K562 (cell line): ENCODE results near the gene FAM227A. TPM values are rescaled to one million over a fixed set of nuclear protein-coding genes. Genes with fewer than 3 reads are reported as not detected.

Experiments used
- ATAC-seq: fragments of 200-7000 bp; cut with Tn5 transposase; 3 replicates; pipeline ENCODE4 v1.9.1; 2020; ENCODE audit warnings: moderate library complexity
- BruUV-seq: library from RNA; stranded (reverse); fragments of 400-500 nt; replicated peaks from 2 replicates; lab custom pipeline; 2021; lab: Mats Ljungman, UMichigan
- CTCF ChIA-PET: fragments of 300-600 bp; formaldehyde crosslinking; extraction: SDS; loops from one replicate; lab custom pipeline; 2021; ENCODE audit warnings: low intra/inter-chr PET ratio; lab: Yijun Ruan, JAX
- POLR2A ChIA-PET: fragments of 300-600, 350-650 bp; sonication (Branson Sonifier 250); formaldehyde crosslinking; extraction: SDS; loops from one replicate; lab custom pipeline; 2021; ENCODE audit warnings: antibody characterized with exemption, inconsistent platforms; lab: Yijun Ruan, JAX
- DNase-seq, 4 experiments: peaks; one replicate each; pipeline versions ENCODE4 v3.0.0 to v3.0.0-alpha.2; 2011 to 2018; ENCODE audit warnings: low spot score in 3 of 4, mixed read lengths in 3 of 4; ENCODE audit errors: extremely low read depth in 1 of 4
- FAIRE-seq: peaks from 2 replicates; lab custom pipeline; 2011; peaks lifted over from hg19 to GRCh38; lab: Jason Lieb, UNC
- H2AFZ ChIP-seq: 2 replicates; pipeline ENCODE4 v1.6.0; 2011; ENCODE audit warnings: low read depth, low read length, control low read depth, inconsistent platforms
- H3K27ac ChIP-seq: fragments of 200-600 bp; 3 replicates; pipeline ENCODE4 v1.8.0; 2011; ENCODE audit warnings: low read depth, mild to moderate bottlenecking, control low read depth, inconsistent platforms, low read length, moderate library complexity, mixed read lengths; ENCODE audit errors: extremely low read depth
- H3K27me3 ChIP-seq, 2 experiments: fragments of 300-600 bp in 1 of 2; 2 replicates in 1 of 2; 3 replicates in 1 of 2; pipeline versions ENCODE4 v1.6.0 to v1.8.0; 2011; ENCODE audit warnings: inconsistent platforms in 2 of 2, low read length in 2 of 2, mild to moderate bottlenecking in 1 of 2, mixed read lengths in 1 of 2, moderate library complexity in 1 of 2; ENCODE audit not compliant: control insufficient read depth in 2 of 2, insufficient read depth in 2 of 2
- H3K36me3 ChIP-seq: fragments of 300-600 bp; 3 replicates; pipeline ENCODE4 v1.8.0; 2011; ENCODE audit warnings: mild to moderate bottlenecking, low read length, inconsistent platforms; ENCODE audit not compliant: control insufficient read depth, insufficient read depth
- H3K4me1 ChIP-seq, 2 experiments: fragments of 200-600 bp in 1 of 2; replicated peaks in 1 of 2; 2 replicates in 1 of 2; 3 replicates in 1 of 2; pipeline versions ENCODE4 v1.5.1 to v1.8.0; 2011; ENCODE audit warnings: inconsistent platforms in 2 of 2, low read length in 2 of 2, mild to moderate bottlenecking in 1 of 2, mixed read lengths in 1 of 2, moderate library complexity in 1 of 2; ENCODE audit not compliant: control insufficient read depth in 2 of 2, insufficient read depth in 2 of 2
- H3K4me2 ChIP-seq: 2 replicates; pipeline ENCODE4 v1.6.1; 2011; ENCODE audit warnings: low read length, control low read depth, inconsistent platforms, mixed read lengths; ENCODE audit not compliant: insufficient read depth
- H3K4me3 ChIP-seq: fragments of 200-600 bp; sonication (generic), shearing (Covaris generic); 2 replicates; pipeline ENCODE4 v1.5.1; 2016; ENCODE audit warnings: control low read depth, inconsistent platforms
- H3K79me2 ChIP-seq: fragments of 200-600 bp; 3 replicates; pipeline ENCODE4 v1.8.0; 2011; ENCODE audit warnings: low read length, inconsistent platforms; ENCODE audit not compliant: control insufficient read depth, insufficient read depth
- H3K9ac ChIP-seq, 2 experiments: 2 replicates each; pipeline versions ENCODE4 v1.6.0 to v1.6.1; 2011; ENCODE audit warnings: low read depth in 2 of 2, low read length in 2 of 2, control low read depth in 1 of 2, inconsistent platforms in 1 of 2, mild to moderate bottlenecking in 1 of 2, mixed read lengths in 1 of 2; ENCODE audit not compliant: insufficient read depth in 1 of 2
- H3K9me1 ChIP-seq: one replicate; pipeline ENCODE4 v1.6.0; 2011; ENCODE audit warnings: inconsistent platforms, mild to moderate bottlenecking, low read length, moderate library complexity; ENCODE audit not compliant: control insufficient read depth, insufficient read depth
- H3K9me3 ChIP-seq: replicated peaks from 2 replicates; pipeline ENCODE4 v1.5.1; 2011; ENCODE audit warnings: low read depth, low read length, inconsistent platforms; ENCODE audit not compliant: control insufficient read depth, insufficient read depth
- H4K20me1 ChIP-seq: replicated peaks from 2 replicates; pipeline ENCODE4 v1.6.1; 2011; ENCODE audit warnings: low read length, inconsistent platforms, mixed read lengths; ENCODE audit not compliant: control insufficient read depth, insufficient read depth
- CBFA2T2 ChIP-seq: fragments of 450-650 bp; conservative IDR thresholded peaks from 2 replicates; pipeline ENCODE4 v1.6.1; 2017; ENCODE audit warnings: mild to moderate bottlenecking
- CBFA2T3 ChIP-seq: fragments of 450-650 bp; IDR thresholded peaks from 2 replicates; pipeline ENCODE4 v1.6.1; 2017
- PCBP1 ChIP-seq: fragments of 200-400 bp; formaldehyde crosslinking; IDR thresholded peaks from 2 replicates; pipeline ENCODE4 v1.6.1; 2018; ENCODE audit warnings: mild to moderate bottlenecking, low read depth, low read length; ENCODE audit not compliant: poor library complexity, severe bottlenecking
- POLR2A ChIP-seq: fragments of 450-650 bp; conservative IDR thresholded peaks from 2 replicates; pipeline ENCODE4 v1.6.1; 2016
- RAD21 ChIP-seq, 2 experiments: fragments of 250-450 bp in 1 of 2; fragments of 450-650 bp in 1 of 2; sonication (Bioruptor Pico) in 1 of 2; formaldehyde crosslinking in 1 of 2; IDR thresholded peaks in 1 of 2; conservative IDR thresholded peaks in 1 of 2; 2 replicates each; pipeline versions ENCODE4 v1.4.0 to v1.8.0; 2020 to 2022; ENCODE audit warnings: mild to moderate bottlenecking in 2 of 2, moderate library complexity in 1 of 2
- TCF3 ChIP-seq: sonication (generic); formaldehyde crosslinking; IDR thresholded peaks from 2 replicates; pipeline ENCODE4 v1.4.0; 2020; ENCODE audit warnings: mild to moderate bottlenecking, missing genetic modification reagents
- ZNF165 ChIP-seq: fragments of 250-450 bp; sonication (Bioruptor Pico); IDR thresholded peaks from 2 replicates; pipeline ENCODE4 v1.4.0; 2020; ENCODE audit warnings: borderline replicate concordance
- WGBS: fragments of 100-300 bp; shearing (Covaris generic); methylation state at CpG from one replicate; pipeline ENCODE4 v1.1.6; 2016; ENCODE audit warnings: low coverage, mixed read lengths; ENCODE audit not compliant: insufficient coverage; ENCODE audit errors: missing lambda C conversion rate; 5-methylcytosine and 5-hydroxymethylcytosine counted together
- in situ Hi-C: fragments of 300-500 bp; cut with MboI; formaldehyde crosslinking; loops from 4 replicates; pipeline ENCODE4 v1.15.0; 2018; ENCODE audit warnings: inconsistent platforms, mixed read lengths
- intact Hi-C: fragments of 100-400 bp; cut with micrococcal nuclease; formaldehyde crosslinking; loops from 2 replicates; pipeline ENCODE4 v1.14.2; 2022
- polyA plus RNA-seq, 8 experiments: library from polyadenylated mRNA; depleted of rRNA in 4 of 8; stranded (reverse) in 5 of 8; unstranded in 3 of 8; fragments of >200 nt; fragmentation: Nextera tagmentation in 2 of 8; fragmentation: Illumina TruSeq in 1 of 8; extraction: Ambion mirVana in 2 of 8; extraction: Trizol in 1 of 8; gene quantifications; 2 replicates each; pipeline versions ENCODE4 v1.2.1 to v1.2.3, GENCODE V29; 2011 to 2014; ENCODE audit warnings: inconsistent platforms in 1 of 8, missing spikeins in 1 of 8
- total RNA-seq, 7 experiments: library from RNA; depleted of rRNA in 6 of 7; stranded (reverse); fragments of >200 nt in 6 of 7; fragmentation: Illumina TruSeq in 2 of 7; extraction: Trizol in 2 of 7; gene quantifications; 2 replicates each; pipeline versions ENCODE4 v1.2.1 to v1.2.3, GENCODE V29; 2011 to 2021; ENCODE audit warnings: low replicate concordance in 1 of 7
- TF ChIP-seq, protein P1 (sequence below): fragments of 250-450 bp; sonication (Bioruptor Pico); IDR thresholded peaks from 2 replicates; pipeline ENCODE4 v1.4.0; 2020; ENCODE audit warnings: mild to moderate bottlenecking, moderate library complexity, borderline replicate concordance
- TF ChIP-seq, protein P2 (sequence below): IDR thresholded peaks from 2 replicates; pipeline ENCODE4 v1.6.1; 2011; ENCODE audit warnings: borderline replicate concordance, low read depth, mild to moderate bottlenecking, moderate library complexity, low read length; ENCODE audit not compliant: insufficient read depth, poor library complexity, severe bottlenecking
- TF ChIP-seq, protein P3 (sequence below): IDR thresholded peaks from 2 replicates; pipeline ENCODE4 v1.6.1; 2012; ENCODE audit warnings: low read depth, low read length, improper control_type of control experiment, borderline replicate concordance

The FAM227A gene
- total and polyA plus RNA-seq, 9 of the 15 experiments (the other 6 are each of a cell fraction or from before 2014, with no cell fraction given) = 0.10 to 2.2 (median 0.83) TPM

DNA sequence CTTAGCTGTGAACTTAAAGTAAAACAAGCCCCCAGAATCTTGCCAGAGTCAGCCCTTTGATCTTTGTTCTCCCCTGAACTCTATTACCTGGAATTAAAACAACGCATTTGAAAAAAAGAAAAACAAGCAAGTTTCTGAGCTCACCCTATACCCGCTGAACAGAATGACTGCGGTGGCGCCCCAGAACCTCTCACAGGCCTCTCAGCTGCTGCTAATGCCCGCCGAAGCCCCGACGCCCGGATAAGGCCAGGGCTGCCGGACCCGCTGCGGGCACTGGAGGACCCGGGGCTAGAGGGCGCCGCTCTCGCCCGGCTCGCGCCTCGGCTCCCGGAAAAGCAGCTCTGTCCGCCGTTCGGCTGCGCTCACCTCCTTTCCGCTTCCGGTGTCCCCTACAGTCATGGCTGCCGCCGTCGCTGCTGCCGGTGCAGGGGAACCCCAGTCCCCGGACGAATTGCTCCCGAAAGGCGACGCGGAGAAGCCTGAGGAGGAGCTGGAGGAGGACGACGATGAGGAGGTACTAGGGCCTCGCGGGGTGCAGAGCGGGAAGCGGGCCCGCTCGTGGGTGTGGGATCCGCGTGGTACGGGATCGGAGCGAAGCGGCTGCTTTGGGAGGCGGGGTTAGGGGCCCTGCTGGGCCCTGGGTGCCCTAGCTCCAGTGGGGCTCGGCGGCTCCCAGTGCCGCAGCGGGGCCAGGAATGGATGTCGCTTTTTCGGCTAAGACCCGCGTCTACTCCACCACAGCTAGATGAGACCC is 25.6 kb upstream of the FAM227A start, which contains the start of gene TOMM22 (continued):
- TF ChIP-seq, protein P1, sequence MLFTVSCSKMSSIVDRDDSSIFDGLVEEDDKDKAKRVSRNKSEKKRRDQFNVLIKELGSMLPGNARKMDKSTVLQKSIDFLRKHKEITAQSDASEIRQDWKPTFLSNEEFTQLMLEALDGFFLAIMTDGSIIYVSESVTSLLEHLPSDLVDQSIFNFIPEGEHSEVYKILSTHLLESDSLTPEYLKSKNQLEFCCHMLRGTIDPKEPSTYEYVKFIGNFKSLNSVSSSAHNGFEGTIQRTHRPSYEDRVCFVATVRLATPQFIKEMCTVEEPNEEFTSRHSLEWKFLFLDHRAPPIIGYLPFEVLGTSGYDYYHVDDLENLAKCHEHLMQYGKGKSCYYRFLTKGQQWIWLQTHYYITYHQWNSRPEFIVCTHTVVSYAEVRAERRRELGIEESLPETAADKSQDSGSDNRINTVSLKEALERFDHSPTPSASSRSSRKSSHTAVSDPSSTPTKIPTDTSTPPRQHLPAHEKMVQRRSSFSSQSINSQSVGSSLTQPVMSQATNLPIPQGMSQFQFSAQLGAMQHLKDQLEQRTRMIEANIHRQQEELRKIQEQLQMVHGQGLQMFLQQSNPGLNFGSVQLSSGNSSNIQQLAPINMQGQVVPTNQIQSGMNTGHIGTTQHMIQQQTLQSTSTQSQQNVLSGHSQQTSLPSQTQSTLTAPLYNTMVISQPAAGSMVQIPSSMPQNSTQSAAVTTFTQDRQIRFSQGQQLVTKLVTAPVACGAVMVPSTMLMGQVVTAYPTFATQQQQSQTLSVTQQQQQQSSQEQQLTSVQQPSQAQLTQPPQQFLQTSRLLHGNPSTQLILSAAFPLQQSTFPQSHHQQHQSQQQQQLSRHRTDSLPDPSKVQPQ (CRISPR knock-in tag) = no peak
- TF ChIP-seq PCBP1 (peak; percentile 70), POLR2A (peak; percentile 93)

DNA sequence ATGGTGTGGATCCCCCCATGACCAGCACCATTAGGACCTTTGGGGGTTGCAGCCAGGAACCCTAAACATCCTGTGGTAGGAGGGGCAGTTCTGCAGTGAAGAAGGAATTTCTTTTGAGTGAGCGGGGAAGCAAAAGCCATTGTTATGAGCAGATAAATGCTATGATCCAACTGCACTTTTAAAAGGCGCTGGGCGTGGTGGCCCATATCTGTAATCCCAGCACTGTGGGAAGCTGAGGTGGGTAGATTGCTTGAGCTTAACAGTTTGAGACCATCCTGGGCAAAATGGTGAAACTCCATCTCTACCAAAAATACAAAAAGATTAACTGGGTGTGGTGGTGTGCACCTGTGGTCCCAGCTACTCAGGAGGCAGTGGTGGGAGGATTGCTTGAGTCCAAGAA is 19.6 kb upstream of the FAM227A start:
- Histone ChIP-seq H2AFZ (no peak overlapping the region), H3K9me1 (no peaks in the 10 kb centered on the region), H4K20me1 (no peaks in the 10 kb centered on the region), H3K4me3 (no peak overlapping the region), H3K36me3 (peaks cover 9% of the 10 kb centered on the region; the same call in 2 of the 3 replicates), H3K4me1 (peaks cover 0 to 6% of the 10 kb centered on the region in 2 experiments; a peak in 3 of 5 replicates), H3K27ac (no peak overlapping the region), H3K9ac (no peak overlapping the region), H3K9me3 (no peaks in the 10 kb centered on the region), H3K27me3 (no peaks in the 10 kb centered on the region)
- ChIA-PET POLR2A (interaction anchor here (1.1 to 1.7 kb wide), 3 partner anchors 8 to 85 kb away, joined by 3 to 6 read pairs (median 5); no protein-coding TSS in a partner anchor), CTCF (no interaction called here)
- FAIRE-seq (peak; percentile 26), DNase-seq (peak in 1 of 4 experiments; percentile 28), ATAC-seq (no peak)
- in situ Hi-C loops = no loop called here
- WGBS = 31% methylated on average over 3 of the region's 3 CpGs
- no TSS peak for BruUV-seq
- TF ChIP-seq TCF3 (peak; percentile 51), RAD21 (CRISPR knock-in tag; conservative IDR thresholded peaks at IDR 0.05 in 1 of 2, IDR thresholded peaks at IDR 0.05 in 1 of 2) (no peak), ZNF165 (CRISPR knock-in tag) (no peak), CBFA2T3 (peak; percentile 40; the same call in 1 of the 2 replicates), CBFA2T2 (0 out of 2 replicates have a peak, but pooled peaks have one; percentile 17)
- TF ChIP-seq, protein P2, sequence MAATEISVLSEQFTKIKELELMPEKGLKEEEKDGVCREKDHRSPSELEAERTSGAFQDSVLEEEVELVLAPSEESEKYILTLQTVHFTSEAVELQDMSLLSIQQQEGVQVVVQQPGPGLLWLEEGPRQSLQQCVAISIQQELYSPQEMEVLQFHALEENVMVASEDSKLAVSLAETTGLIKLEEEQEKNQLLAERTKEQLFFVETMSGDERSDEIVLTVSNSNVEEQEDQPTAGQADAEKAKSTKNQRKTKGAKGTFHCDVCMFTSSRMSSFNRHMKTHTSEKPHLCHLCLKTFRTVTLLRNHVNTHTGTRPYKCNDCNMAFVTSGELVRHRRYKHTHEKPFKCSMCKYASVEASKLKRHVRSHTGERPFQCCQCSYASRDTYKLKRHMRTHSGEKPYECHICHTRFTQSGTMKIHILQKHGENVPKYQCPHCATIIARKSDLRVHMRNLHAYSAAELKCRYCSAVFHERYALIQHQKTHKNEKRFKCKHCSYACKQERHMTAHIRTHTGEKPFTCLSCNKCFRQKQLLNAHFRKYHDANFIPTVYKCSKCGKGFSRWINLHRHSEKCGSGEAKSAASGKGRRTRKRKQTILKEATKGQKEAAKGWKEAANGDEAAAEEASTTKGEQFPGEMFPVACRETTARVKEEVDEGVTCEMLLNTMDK = no peak
- TF ChIP-seq, protein P3, sequence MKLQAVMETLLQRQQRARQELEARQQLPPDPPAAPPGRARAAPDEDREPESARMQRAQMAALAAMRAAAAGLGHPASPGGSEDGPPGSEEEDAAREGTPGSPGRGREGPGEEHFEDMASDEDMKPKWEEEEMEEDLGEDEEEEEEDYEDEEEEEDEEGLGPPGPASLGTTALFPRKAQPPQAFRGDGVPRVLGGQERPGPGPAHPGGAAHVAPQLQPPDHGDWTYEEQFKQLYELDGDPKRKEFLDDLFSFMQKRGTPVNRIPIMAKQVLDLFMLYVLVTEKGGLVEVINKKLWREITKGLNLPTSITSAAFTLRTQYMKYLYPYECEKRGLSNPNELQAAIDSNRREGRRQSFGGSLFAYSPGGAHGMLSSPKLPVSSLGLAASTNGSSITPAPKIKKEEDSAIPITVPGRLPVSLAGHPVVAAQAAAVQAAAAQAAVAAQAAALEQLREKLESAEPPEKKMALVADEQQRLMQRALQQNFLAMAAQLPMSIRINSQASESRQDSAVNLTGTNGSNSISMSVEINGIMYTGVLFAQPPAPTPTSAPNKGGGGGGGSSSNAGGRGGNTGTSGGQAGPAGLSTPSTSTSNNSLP = no peak
- TF ChIP-seq, all 486 proteins: peak for 3
- H3K79me2 ChIP-seq = no peaks in the 10 kb centered on the region
- H3K4me2 ChIP-seq = no peak overlapping the region
- intact Hi-C loops = no loop called here
